ENCODE measurements around the gene HEY2.

Gene HEY2

GRCh38 chr6:125742464-125743120 lies 6.8 kb upstream of the HEY2 start:
- Histone ChIP-seq H3K9me3 (ENCODE audit: control insufficient read depth in 1 of 2, low read length in 2 of 2) (no peaks in the 10 kb centered on the region), H3K9ac (ENCODE audit: low read depth in 1 of 2, low read length in 2 of 2) (no peak overlapping the region), H3K36me3 (ENCODE audit: control insufficient read depth in 1 of 2, insufficient read depth in 2 of 2, low read length in 2 of 2) (no peaks in the 10 kb centered on the region), H3K27me3 (ENCODE audit: control insufficient read depth in 1 of 2, insufficient read depth in 2 of 2, low read length in 2 of 2) (peaks cover 17 to 40% of the 10 kb centered on the region in 2 donors), H3K4me3 (ENCODE audit: low read depth in 1 of 2, low read length in 2 of 2) (no peak overlapping the region), H3K4me1 (ENCODE audit: control insufficient read depth in 1 of 2, insufficient read depth in 2 of 2, low read length in 2 of 2) (peaks cover 0 to 7% of the 10 kb centered on the region in 2 donors), H3K27ac (ENCODE audit: low read depth, low read length) (no peak overlapping the region)

- peaks cover 24 to 50% of the 10 kb centered on the region in 2 donors for H3K27me3 ChIP-seq (ENCODE audit: control insufficient read depth in 1 of 2, insufficient read depth in 2 of 2, low read length in 2 of 2)
- H3K27ac ChIP-seq (ENCODE audit: low read depth, low read length), result no peak overlapping the region
- H3K9me3 ChIP-seq (ENCODE audit: control insufficient read depth in 1 of 2, low read length in 2 of 2), result no peaks in the 10 kb centered on the region
- H3K36me3 ChIP-seq (ENCODE audit: control insufficient read depth in 1 of 2, insufficient read depth in 2 of 2, low read length in 2 of 2), result no peaks in the 10 kb centered on the region
- peaks cover 8 to 16% of the 10 kb centered on the region in 2 donors for H3K4me1 ChIP-seq (ENCODE audit: control insufficient read depth in 1 of 2, insufficient read depth in 2 of 2, low read length in 2 of 2)
- no peak overlapping the region for H3K9ac ChIP-seq (ENCODE audit: low read depth in 1 of 2, low read length in 2 of 2)
- no peak overlapping the region for H3K4me3 ChIP-seq (ENCODE audit: low read depth in 1 of 2, low read length in 2 of 2)
Observed at GRCh38 chr6:125743604-125744003, 5.8 kb upstream of the HEY2 start.

DNA sequence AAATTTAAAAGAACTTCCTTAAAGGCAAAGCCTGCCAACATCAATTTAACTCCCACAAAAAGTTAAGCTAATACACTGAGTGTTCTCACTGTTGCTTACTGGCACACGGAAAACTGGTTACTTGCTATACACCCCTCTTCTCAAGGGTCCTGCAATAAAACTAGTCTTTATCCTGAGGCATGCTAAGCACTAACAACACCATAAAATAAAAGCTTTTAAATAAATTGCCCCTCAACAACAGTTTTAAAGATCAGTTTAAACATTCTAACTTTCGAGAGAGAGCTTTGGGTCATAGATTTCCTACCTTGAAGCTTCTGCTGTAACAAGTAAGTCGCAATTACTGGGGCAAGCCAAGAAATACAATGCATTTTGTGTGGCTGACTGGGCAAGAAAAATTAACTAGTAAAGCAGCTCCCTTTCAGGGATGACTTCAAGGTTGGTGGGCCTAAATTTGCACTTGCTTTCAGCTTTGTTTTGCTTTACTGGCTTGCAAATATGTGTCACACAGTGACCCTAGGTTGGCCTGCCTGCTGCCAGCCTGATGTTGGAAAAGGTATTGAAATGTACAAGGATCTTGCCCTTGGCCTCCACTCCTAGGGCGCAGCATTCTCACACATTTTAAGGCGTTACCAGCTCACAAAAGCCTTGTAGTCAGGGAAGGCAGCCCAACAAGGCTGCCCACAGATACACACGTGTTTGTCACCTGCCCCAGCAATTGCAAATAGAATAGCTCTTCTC lies 4.0 kb upstream of the HEY2 start:
- peaks cover 35 to 60% of the 10 kb centered on the region in 2 donors for H3K27me3 ChIP-seq (ENCODE audit: control insufficient read depth in 1 of 2, insufficient read depth in 2 of 2, low read length in 2 of 2)
- no peak overlapping the region for H3K9ac ChIP-seq (ENCODE audit: low read depth in 1 of 2, low read length in 2 of 2)
- peaks cover 20 to 26% of the 10 kb centered on the region in 2 donors for H3K4me1 ChIP-seq (ENCODE audit: control insufficient read depth in 1 of 2, insufficient read depth in 2 of 2, low read length in 2 of 2)
- no peak overlapping the region for H3K27ac ChIP-seq (ENCODE audit: low read depth, low read length)
- no peaks in the 10 kb centered on the region for H3K36me3 ChIP-seq (ENCODE audit: control insufficient read depth in 1 of 2, insufficient read depth in 2 of 2, low read length in 2 of 2)
- H3K4me3 ChIP-seq (ENCODE audit: low read depth in 1 of 2, low read length in 2 of 2), result no peak overlapping the region
- no peaks in the 10 kb centered on the region for H3K9me3 ChIP-seq (ENCODE audit: control insufficient read depth in 1 of 2, low read length in 2 of 2)

- peak overlapping the region in 1 of 2 donors; percentile 75 for H3K4me3 ChIP-seq (ENCODE audit: low read depth in 1 of 2, low read length in 2 of 2)
- H3K27me3 ChIP-seq (ENCODE audit: control insufficient read depth in 1 of 2, insufficient read depth in 2 of 2, low read length in 2 of 2), result peaks cover 40 to 65% of the 10 kb centered on the region in 2 donors
- H3K9me3 ChIP-seq (ENCODE audit: control insufficient read depth in 1 of 2, low read length in 2 of 2), result no peaks in the 10 kb centered on the region
- H3K27ac ChIP-seq (ENCODE audit: low read depth, low read length), result no peak overlapping the region
- no peak overlapping the region for H3K9ac ChIP-seq (ENCODE audit: low read depth in 1 of 2, low read length in 2 of 2)
- peaks cover 24 to 26% of the 10 kb centered on the region in 2 donors for H3K4me1 ChIP-seq (ENCODE audit: control insufficient read depth in 1 of 2, insufficient read depth in 2 of 2, low read length in 2 of 2)
- H3K36me3 ChIP-seq (ENCODE audit: control insufficient read depth in 1 of 2, insufficient read depth in 2 of 2, low read length in 2 of 2), result no peaks in the 10 kb centered on the region
Observed at GRCh38 chr6:125746019-125746414, 3.4 kb upstream of the HEY2 start.

DNA sequence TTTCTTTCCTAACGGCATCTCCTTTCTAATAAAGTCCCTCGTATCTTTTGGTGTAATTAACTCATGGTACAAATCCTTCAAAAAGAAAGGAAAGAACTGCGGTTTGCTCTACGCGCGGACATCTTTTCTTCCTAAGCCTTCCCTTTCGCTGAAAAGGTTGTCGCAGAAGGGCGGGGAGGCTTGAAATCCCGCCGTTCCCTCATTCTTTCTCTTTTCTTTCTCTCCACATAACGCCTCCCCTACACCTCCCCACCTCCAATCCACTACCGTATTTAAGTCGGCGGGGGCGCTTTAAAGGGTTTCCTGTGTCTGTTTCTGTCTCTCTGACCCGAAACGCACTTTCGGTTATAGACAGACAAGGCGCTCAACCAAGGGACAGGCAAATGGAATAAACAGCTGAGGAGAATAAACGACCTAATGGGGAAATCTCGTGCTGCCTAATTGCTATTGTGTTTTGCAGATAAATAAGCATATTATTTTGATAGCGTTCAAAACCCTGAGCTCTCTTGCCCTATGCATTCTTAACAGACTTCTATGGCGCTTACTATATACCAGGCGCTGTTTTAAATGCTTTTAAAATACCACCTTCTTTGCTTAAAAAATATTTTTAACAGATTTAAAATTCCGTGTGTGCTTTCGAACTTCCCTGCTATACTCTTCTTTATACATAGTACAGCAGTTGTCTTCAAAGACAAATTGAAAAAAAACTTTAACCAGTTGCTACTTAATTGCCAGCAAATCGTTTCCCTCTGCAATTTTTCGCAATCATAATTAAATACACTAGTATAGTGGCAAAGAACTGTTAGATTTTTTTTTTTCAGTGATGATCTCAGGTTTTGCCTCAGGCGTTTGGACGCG lies 2.5 kb upstream of the HEY2 start:
- Histone ChIP-seq H3K36me3 (ENCODE audit: control insufficient read depth in 1 of 2, insufficient read depth in 2 of 2, low read length in 2 of 2) (no peaks in the 10 kb centered on the region), H3K4me3 (ENCODE audit: low read depth in 1 of 2, low read length in 2 of 2) (peak overlapping the region; percentile 74 to 75), H3K9me3 (ENCODE audit: control insufficient read depth in 1 of 2, low read length in 2 of 2) (no peaks in the 10 kb centered on the region), H3K27me3 (ENCODE audit: control insufficient read depth in 1 of 2, insufficient read depth in 2 of 2, low read length in 2 of 2) (peaks cover 44 to 73% of the 10 kb centered on the region in 2 donors), H3K27ac (ENCODE audit: low read depth, low read length) (peak overlapping the region; percentile 59), H3K4me1 (ENCODE audit: control insufficient read depth in 1 of 2, insufficient read depth in 2 of 2, low read length in 2 of 2) (peaks cover 26 to 27% of the 10 kb centered on the region in 2 donors), H3K9ac (ENCODE audit: low read depth in 1 of 2, low read length in 2 of 2) (peak overlapping the region; percentile 7 to 53)

- no peaks in the 10 kb centered on the region for H3K36me3 ChIP-seq (ENCODE audit: control insufficient read depth in 1 of 2, insufficient read depth in 2 of 2, low read length in 2 of 2)
- H3K4me1 ChIP-seq (ENCODE audit: control insufficient read depth in 1 of 2, insufficient read depth in 2 of 2, low read length in 2 of 2), result peaks cover 26 to 27% of the 10 kb centered on the region in 2 donors
- H3K9ac ChIP-seq (ENCODE audit: low read depth in 1 of 2, low read length in 2 of 2), result peak overlapping the region; percentile 38 to 53
- H3K9me3 ChIP-seq (ENCODE audit: control insufficient read depth in 1 of 2, low read length in 2 of 2), result no peaks in the 10 kb centered on the region
- H3K4me3 ChIP-seq (ENCODE audit: low read depth in 1 of 2, low read length in 2 of 2), result peak overlapping the region; percentile 74 to 75
- H3K27ac ChIP-seq (ENCODE audit: low read depth, low read length), result peak overlapping the region; percentile 59
- H3K27me3 ChIP-seq (ENCODE audit: control insufficient read depth in 1 of 2, insufficient read depth in 2 of 2, low read length in 2 of 2), result peaks cover 47 to 77% of the 10 kb centered on the region in 2 donors
Observed at GRCh38 chr6:125747589-125748405, 1.6 kb upstream of the HEY2 start.

- Histone ChIP-seq H3K4me1 (ENCODE audit: control insufficient read depth in 1 of 2, insufficient read depth in 2 of 2, low read length in 2 of 2) (peaks cover 26 to 27% of the 10 kb centered on the region in 2 donors), H3K4me3 (ENCODE audit: low read depth in 1 of 2, low read length in 2 of 2) (peak overlapping the region; percentile 74 to 75), H3K36me3 (ENCODE audit: control insufficient read depth in 1 of 2, insufficient read depth in 2 of 2, low read length in 2 of 2) (no peaks in the 10 kb centered on the region), H3K27me3 (ENCODE audit: control insufficient read depth in 1 of 2, insufficient read depth in 2 of 2, low read length in 2 of 2) (peaks cover 50 to 79% of the 10 kb centered on the region in 2 donors), H3K27ac (ENCODE audit: low read depth, low read length) (peak overlapping the region; percentile 59), H3K9ac (ENCODE audit: low read depth in 1 of 2, low read length in 2 of 2) (peak overlapping the region; percentile 38 to 53), H3K9me3 (ENCODE audit: control insufficient read depth in 1 of 2, low read length in 2 of 2) (no peaks in the 10 kb centered on the region)
Observed at GRCh38 chr6:125748406-125749172, 843 bp upstream of the HEY2 start.

GRCh38 chr6:125749865-125750691 lies 646 bp downstream of the HEY2 start:
- Histone ChIP-seq H3K9me3 (ENCODE audit: control insufficient read depth in 1 of 2, low read length in 2 of 2) (no peaks in the 10 kb centered on the region), H3K4me3 (ENCODE audit: low read depth in 1 of 2, low read length in 2 of 2) (peak overlapping the region; percentile 73 to 80), H3K27me3 (ENCODE audit: control insufficient read depth in 1 of 2, insufficient read depth in 2 of 2, low read length in 2 of 2) (peaks cover 50 to 75% of the 10 kb centered on the region in 2 donors), H3K27ac (ENCODE audit: low read depth, low read length) (no peak overlapping the region), H3K9ac (ENCODE audit: low read depth in 1 of 2, low read length in 2 of 2) (peak overlapping the region; percentile 21 to 65), H3K36me3 (ENCODE audit: control insufficient read depth in 1 of 2, insufficient read depth in 2 of 2, low read length in 2 of 2) (no peaks in the 10 kb centered on the region), H3K4me1 (ENCODE audit: control insufficient read depth in 1 of 2, insufficient read depth in 2 of 2, low read length in 2 of 2) (peaks cover 26 to 27% of the 10 kb centered on the region in 2 donors)

All from duodenal mucosa (tissue), 2 donors.